Esophagus squamous epithelium (tissue), 5 donors: ENCODE measurements around the gene MKRN2OS. TPM values are rescaled to one million over a fixed set of nuclear protein-coding genes. Genes with fewer than 3 reads are reported as not detected.
A peak's percentile ranks its signal among the peaks of the same experiment; 100 is the strongest.

Experiments
- DNase-seq: peaks from one replicate; lab custom pipeline; 2025; lab: John Stamatoyannopoulos, UW
- H3K27ac ChIP-seq, 4 donors: fragments of 200-600 bp; sonication (generic); one replicate each; pipeline ENCODE4 v1.5.1; 2016 to 2019; ENCODE audit warnings: mild to moderate bottlenecking in 1 of 4
- H3K27me3 ChIP-seq, 4 donors: fragments of 200-600 bp; sonication (generic); 1 replicate in 3 of 4; 2 replicates in 1 of 4; pipeline versions ENCODE4 v1.5.1 to v1.6.0; 2017 to 2021; ENCODE audit warnings: antibody characterized with exemption in 1 of 4
- H3K36me3 ChIP-seq, 3 donors: fragments of 200-600 bp; sonication (generic); one replicate each; pipeline ENCODE4 v1.5.1; 2016 to 2019
- H3K4me1 ChIP-seq, 3 donors: fragments of 200-600 bp; sonication (generic); one replicate each; pipeline ENCODE4 v1.5.1; 2017 to 2019
- H3K4me3 ChIP-seq, 4 donors: fragments of 200-600 bp; sonication (generic); 1 replicate in 3 of 4; 2 replicates in 1 of 4; pipeline ENCODE4 v1.5.1; 2016 to 2019; ENCODE audit warnings: mild to moderate bottlenecking in 2 of 4, moderate library complexity in 1 of 4
- H3K9me3 ChIP-seq, 3 donors: fragments of 200-600 bp; sonication (generic); one replicate each; pipeline ENCODE4 v1.5.1; 2016 to 2019
- POLR2A ChIP-seq, 4 donors: fragments of 450-650 bp; IDR thresholded peaks; one replicate each; pipeline ENCODE4 v1.6.1; 2017; ENCODE audit warnings: antibody characterized with exemption in 4 of 4, mild to moderate bottlenecking in 4 of 4, moderate library complexity in 3 of 4
- WGBS, 2 donors: methylation state at CpG; one replicate each; pipeline ENCODE4 v1.1.5; 2018; 5-methylcytosine and 5-hydroxymethylcytosine counted together
- intact Hi-C: fragments of 100-400 bp; cut with DNase I; formaldehyde crosslinking; loops from one replicate; pipeline ENCODE4 v1.15.0; 2022
- total RNA-seq, 4 donors: library from RNA; depleted of rRNA; stranded (reverse); fragments of >200 nt; gene quantifications; one replicate each; pipeline ENCODE4 v1.1.0, GENCODE V29; 2016
- TF ChIP-seq, protein P1 (sequence below), 6 experiments: fragments of 450-650 bp in 4 of 6; fragments of 200-600 bp in 2 of 6; sonication (generic) in 2 of 6; IDR thresholded peaks; one replicate each; pipeline ENCODE4 v1.5.1; 2016 to 2019; ENCODE audit warnings: antibody characterized with exemption in 6 of 6, mild to moderate bottlenecking in 4 of 6, moderate library complexity in 4 of 6
- donor health status: DM: yes; HTN: yes; CAD: no.

The MKRN2OS gene
- total RNA-seq, 4 donors from 2014 or later: 0.97 to 7.6 (median 2.5) TPM

GRCh38 chr3:12518261-12519028 lies 26.9 kb downstream of the MKRN2OS start:
- Histone ChIP-seq H3K27ac (peak overlapping the region in 1 of 4 donors; percentile 36), H3K36me3 (peaks cover 0 to 58% (median 4%) of the 10 kb centered on the region in 3 donors), H3K9me3 (no peaks in the 10 kb centered on the region), H3K4me3 (no peak overlapping the region), H3K4me1 (peaks cover 0 to 3% (median 0%) of the 10 kb centered on the region in 3 donors), H3K27me3 (no peaks in the 10 kb centered on the region)
- intact Hi-C loops: no loop called here
- TF ChIP-seq POLR2A (IDR thresholded peaks at IDR 0.05): no peak
- TF ChIP-seq, protein P1, sequence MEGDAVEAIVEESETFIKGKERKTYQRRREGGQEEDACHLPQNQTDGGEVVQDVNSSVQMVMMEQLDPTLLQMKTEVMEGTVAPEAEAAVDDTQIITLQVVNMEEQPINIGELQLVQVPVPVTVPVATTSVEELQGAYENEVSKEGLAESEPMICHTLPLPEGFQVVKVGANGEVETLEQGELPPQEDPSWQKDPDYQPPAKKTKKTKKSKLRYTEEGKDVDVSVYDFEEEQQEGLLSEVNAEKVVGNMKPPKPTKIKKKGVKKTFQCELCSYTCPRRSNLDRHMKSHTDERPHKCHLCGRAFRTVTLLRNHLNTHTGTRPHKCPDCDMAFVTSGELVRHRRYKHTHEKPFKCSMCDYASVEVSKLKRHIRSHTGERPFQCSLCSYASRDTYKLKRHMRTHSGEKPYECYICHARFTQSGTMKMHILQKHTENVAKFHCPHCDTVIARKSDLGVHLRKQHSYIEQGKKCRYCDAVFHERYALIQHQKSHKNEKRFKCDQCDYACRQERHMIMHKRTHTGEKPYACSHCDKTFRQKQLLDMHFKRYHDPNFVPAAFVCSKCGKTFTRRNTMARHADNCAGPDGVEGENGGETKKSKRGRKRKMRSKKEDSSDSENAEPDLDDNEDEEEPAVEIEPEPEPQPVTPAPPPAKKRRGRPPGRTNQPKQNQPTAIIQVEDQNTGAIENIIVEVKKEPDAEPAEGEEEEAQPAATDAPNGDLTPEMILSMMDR (IDR thresholded peaks at IDR 0.05): no peak
- 85 to 86% methylated on average over 2 to 6 of the region's 6 CpGs for WGBS, 2 donors
- no peak for DNase-seq

DNA sequence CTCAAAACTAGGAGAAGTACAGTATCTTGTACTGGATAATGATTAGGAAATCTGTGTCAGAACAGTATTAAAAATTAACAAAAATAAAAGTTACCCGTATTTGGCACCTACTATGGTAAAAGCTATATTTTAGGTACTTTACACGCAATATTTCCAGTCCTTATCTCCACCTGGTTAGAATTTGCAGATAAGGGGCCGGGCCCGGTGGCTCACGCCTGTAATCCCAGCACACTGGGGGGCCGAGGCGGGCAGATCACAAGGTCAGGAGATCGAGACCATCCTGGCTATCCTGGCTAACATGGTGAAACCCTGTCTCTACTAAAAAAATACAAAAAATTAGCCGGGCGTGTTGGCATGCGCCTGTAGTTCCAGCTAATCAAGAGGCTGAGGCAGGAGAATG lies 28.4 kb downstream of the MKRN2OS start:
- Histone ChIP-seq H3K4me3 (no peak overlapping the region), H3K4me1 (peaks cover 0 to 3% (median 0%) of the 10 kb centered on the region in 3 donors), H3K36me3 (peaks cover 0 to 59% (median 4%) of the 10 kb centered on the region in 3 donors), H3K27ac (no peak overlapping the region), H3K27me3 (no peaks in the 10 kb centered on the region), H3K9me3 (no peaks in the 10 kb centered on the region)
- TF ChIP-seq, protein P1 (IDR thresholded peaks at IDR 0.05): no peak
- TF ChIP-seq POLR2A (IDR thresholded peaks at IDR 0.05): no peak
- no peak for DNase-seq
- WGBS, 2 donors: 92 to 93% methylated on average over 10 to 11 of the region's 11 CpGs
- intact Hi-C loops: no loop called here

GRCh38 chr3:12515631-12516030 lies 29.7 kb downstream of the MKRN2OS start:
- intact Hi-C loops: no loop called here
- H3K27me3 ChIP-seq: no peaks in the 10 kb centered on the region
- H3K36me3 ChIP-seq: peaks cover 0 to 52% (median 4%) of the 10 kb centered on the region in 3 donors
- H3K4me1 ChIP-seq: peaks cover 0 to 3% (median 0%) of the 10 kb centered on the region in 3 donors
- no peak for DNase-seq
- no peaks in the 10 kb centered on the region for H3K9me3 ChIP-seq
- TF ChIP-seq, protein P1 (IDR thresholded peaks at IDR 0.05): no peak
- no peak for TF ChIP-seq POLR2A (IDR thresholded peaks at IDR 0.05)
- H3K27ac ChIP-seq: no peak overlapping the region
- H3K4me3 ChIP-seq: no peak overlapping the region

DNA sequence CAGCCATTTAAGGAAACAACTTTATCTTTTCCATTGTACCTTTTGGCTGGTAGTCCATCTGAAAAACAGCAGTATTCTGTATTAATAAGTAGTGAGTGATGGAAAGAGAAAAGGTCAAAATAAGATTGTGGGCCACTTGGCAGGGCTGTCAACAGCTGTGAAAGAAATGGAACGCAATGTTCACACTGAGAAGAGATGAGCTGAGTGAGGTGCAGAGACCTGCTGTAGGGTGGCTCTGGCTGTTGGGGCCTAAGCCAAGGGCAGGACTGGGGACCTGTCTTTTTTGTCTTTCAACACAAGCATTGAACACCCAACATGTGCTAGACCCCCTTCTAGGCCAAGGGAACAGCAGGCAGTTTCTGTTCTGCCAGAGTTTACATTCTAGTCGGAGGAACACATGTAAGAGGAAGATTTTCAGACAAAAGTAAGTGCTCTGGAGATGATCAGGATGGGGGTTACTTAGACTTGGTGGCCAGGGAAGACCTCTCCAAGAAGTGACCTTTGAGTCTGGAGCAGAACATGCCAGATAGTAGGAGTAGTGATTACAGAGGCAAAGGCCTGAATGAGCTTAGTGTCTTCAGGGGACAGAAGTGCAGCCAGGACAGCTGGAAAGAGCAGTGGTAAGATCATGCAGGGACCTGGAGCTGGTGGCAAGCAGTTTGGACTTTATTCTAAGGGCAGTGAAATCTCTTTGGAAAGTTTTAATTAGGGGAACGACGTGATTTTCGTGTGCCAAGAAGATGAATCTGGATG lies 31.4 kb downstream of the MKRN2OS start:
- Histone ChIP-seq H3K4me3 (no peak overlapping the region), H3K4me1 (peaks cover 0 to 3% (median 0%) of the 10 kb centered on the region in 3 donors), H3K27ac (no peak overlapping the region), H3K27me3 (no peaks in the 10 kb centered on the region), H3K9me3 (no peaks in the 10 kb centered on the region), H3K36me3 (peaks cover 0 to 50% (median 0%) of the 10 kb centered on the region in 3 donors)
- no peak for DNase-seq
- TF ChIP-seq, protein P1 (IDR thresholded peaks at IDR 0.05): no peak
- no peak for TF ChIP-seq POLR2A (IDR thresholded peaks at IDR 0.05)
- WGBS, 2 donors: 91% methylated on average over 5 of the region's 5 CpGs
- intact Hi-C loops: no loop called here
